ENCODE measurements around the gene VRK3. TPM values are rescaled to one million over a fixed set of nuclear protein-coding genes. Genes with fewer than 3 reads are reported as not detected.

VRK3 gene
- polyA plus RNA-seq, 2 of the 4 experiments (the other 2 are of a cell fraction), result 35.2 to 37.4 TPM

DNA sequence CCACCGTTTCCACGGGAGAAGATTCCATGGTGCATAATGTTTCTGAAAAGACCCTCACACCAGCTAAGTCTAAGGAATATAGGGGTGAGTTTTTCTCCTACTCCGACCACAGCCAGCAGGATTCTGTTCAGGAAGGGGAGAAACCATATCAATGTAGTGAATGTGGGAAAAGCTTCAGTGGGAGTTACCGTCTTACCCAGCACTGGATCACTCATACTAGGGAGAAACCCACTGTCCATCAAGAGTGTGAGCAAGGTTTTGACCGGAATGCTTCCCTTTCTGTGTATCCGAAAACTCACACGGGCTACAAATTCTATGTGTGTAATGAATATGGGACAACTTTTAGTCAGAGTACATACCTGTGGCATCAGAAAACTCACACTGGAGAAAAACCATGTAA, 19.8 kb upstream of the VRK3 start:
- CTCF ChIA-PET, result no interaction called here
- no peak overlapping the region for H3K4me3 ChIP-seq
- H3K4me1 ChIP-seq, result no peaks in the 10 kb centered on the region
- H3K27ac ChIP-seq, result no peak overlapping the region
- POLR2A ChIA-PET, result no interaction called here
- no peak for FAIRE-seq
- peaks cover 100% of the 10 kb centered on the region for H3K9me3 ChIP-seq
- no peak for DNase-seq (ENCODE audit: low read depth in 1 of 2, low spot score in 1 of 2)
- ATAC-seq, result no peak
- no peak overlapping the region for H3K4me2 ChIP-seq
- TF ChIP-seq NPAS2 (CRISPR knock-in tag; IDR thresholded peaks at IDR 0.05; ENCODE audit: borderline replicate concordance), result no peak
- TF ChIP-seq, protein P1, sequence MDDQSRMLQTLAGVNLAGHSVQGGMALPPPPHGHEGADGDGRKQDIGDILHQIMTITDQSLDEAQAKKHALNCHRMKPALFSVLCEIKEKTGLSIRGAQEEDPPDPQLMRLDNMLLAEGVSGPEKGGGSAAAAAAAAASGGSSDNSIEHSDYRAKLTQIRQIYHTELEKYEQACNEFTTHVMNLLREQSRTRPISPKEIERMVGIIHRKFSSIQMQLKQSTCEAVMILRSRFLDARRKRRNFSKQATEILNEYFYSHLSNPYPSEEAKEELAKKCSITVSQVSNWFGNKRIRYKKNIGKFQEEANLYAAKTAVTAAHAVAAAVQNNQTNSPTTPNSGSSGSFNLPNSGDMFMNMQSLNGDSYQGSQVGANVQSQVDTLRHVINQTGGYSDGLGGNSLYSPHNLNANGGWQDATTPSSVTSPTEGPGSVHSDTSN (IDR thresholded peaks at IDR 0.05), result no peak
- TF ChIP-seq PHF8 (IDR thresholded peaks at IDR 0.05; ENCODE audit: borderline replicate concordance, low read depth), result no peak
- no peak for TF ChIP-seq RARB (CRISPR knock-in tag; IDR thresholded peaks at IDR 0.05)
- no peak for TF ChIP-seq FOSB (CRISPR knock-in tag; IDR thresholded peaks at IDR 0.05)
- no peak for TF ChIP-seq ZC3H11A (IDR thresholded peaks at IDR 0.05)
- TF ChIP-seq, protein P2, sequence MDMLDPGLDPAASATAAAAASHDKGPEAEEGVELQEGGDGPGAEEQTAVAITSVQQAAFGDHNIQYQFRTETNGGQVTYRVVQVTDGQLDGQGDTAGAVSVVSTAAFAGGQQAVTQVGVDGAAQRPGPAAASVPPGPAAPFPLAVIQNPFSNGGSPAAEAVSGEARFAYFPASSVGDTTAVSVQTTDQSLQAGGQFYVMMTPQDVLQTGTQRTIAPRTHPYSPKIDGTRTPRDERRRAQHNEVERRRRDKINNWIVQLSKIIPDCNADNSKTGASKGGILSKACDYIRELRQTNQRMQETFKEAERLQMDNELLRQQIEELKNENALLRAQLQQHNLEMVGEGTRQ (IDR thresholded peaks at IDR 0.05), result no peak
- no peak for TF ChIP-seq NFE2L2 (conservative IDR thresholded peaks at IDR 0.05; ENCODE audit: low read length)
- TF ChIP-seq SREBF2 (IDR thresholded peaks at IDR 0.05), result no peak
- no peak for TF ChIP-seq CBX8 (IDR thresholded peaks at IDR 0.05)
- TF ChIP-seq JUNB (IDR thresholded peaks at IDR 0.05), result no peak
- TF ChIP-seq MAZ (IDR thresholded peaks at IDR 0.05; ENCODE audit: borderline replicate concordance, low read depth, low read length), result no peak
- TF ChIP-seq HOXB13 (CRISPR knock-in tag; IDR thresholded peaks at IDR 0.05; ENCODE audit: low read depth), result no peak
- no peak for TF ChIP-seq RAD21 (conservative IDR thresholded peaks at IDR 0.05 in 1 of 2, IDR thresholded peaks at IDR 0.05 in 1 of 2)
- no peak for TF ChIP-seq SMC3 (IDR thresholded peaks at IDR 0.05)
- no peak for TF ChIP-seq CHD2 (IDR thresholded peaks at IDR 0.05; ENCODE audit: low read length, partially characterized antibody)
- no peak for TF ChIP-seq EHF (CRISPR knock-in tag; IDR thresholded peaks at IDR 0.05)
- TF ChIP-seq, protein P3, sequence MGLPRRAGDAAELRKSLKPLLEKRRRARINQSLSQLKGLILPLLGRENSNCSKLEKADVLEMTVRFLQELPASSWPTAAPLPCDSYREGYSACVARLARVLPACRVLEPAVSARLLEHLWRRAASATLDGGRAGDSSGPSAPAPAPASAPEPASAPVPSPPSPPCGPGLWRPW (IDR thresholded peaks at IDR 0.05), result no peak
- WGBS (ENCODE audit: missing lambda C conversion rate), result 97% methylated on average over 7 of the region's 7 CpGs

DNA sequence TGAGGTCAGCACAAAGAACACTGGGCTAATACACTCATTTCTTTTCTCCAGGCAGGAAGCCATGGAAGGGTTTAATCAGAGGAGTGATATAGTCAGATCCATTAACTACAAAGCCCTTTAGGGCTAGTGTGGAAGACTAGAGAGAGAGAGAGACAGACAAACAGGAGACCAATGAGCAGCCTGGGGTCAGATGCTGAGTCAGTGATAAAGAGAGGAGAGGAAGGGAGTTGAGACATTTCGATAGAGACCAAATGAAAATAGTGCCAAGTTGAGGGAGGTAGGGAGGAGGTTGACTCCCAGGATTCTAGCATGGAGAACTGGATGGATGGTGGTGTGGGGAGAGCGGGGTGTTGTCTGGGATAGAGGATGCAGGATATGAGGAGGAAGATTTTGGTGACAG, 18.8 kb upstream of the VRK3 start:
- POLR2A ChIA-PET, result no interaction called here
- FAIRE-seq (no peak), DNase-seq (ENCODE audit: low read depth in 1 of 2, low spot score in 1 of 2) (no peak), ATAC-seq (no peak)
- CTCF ChIA-PET, result no interaction called here
- no peaks in the 10 kb centered on the region for H3K4me1 ChIP-seq
- H3K4me2 ChIP-seq, result no peak overlapping the region
- peaks cover 100% of the 10 kb centered on the region for H3K9me3 ChIP-seq
- TF ChIP-seq MAFK (IDR thresholded peaks at IDR 0.05; ENCODE audit: partially characterized antibody), result peak; percentile 69
- TF ChIP-seq JUNB (IDR thresholded peaks at IDR 0.05), result no peak
- H3K27ac ChIP-seq, result no peak overlapping the region
- 94% methylated on average over 2 of the region's 2 CpGs for WGBS (ENCODE audit: missing lambda C conversion rate)
- H3K4me3 ChIP-seq, result no peak overlapping the region

DNA sequence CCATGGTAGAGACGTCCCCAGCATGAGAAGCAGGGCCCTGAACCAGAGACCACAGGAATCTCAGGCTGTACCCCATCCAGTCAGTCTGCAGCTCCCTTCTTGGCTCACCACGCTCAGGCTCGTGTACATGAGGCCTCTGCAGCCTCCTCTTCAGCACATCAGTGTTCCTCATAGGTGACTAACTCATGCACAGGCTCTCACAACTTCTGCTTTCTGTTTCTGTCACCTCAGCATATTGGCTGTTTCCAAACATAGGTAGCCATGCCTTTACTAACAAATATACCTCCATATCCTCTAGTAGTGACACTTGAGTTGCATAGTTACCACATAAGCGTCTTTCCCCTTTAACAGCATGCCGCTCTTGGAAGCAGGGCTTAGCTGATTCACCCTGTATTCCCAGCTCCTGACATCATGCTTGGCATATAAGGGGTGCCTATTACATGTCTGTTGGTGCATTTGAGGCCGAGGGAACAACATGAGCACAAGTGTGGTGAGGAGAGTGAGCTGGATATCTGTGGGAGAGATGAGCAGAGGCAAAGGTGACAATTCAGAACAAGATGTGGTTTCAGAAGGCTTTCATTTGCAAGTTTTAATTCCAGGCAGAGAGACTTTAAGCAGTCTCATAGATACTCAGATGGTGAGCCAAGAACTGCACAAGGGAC, 17.3 kb upstream of the VRK3 start:
- TF ChIP-seq MAFK (IDR thresholded peaks at IDR 0.05; ENCODE audit: partially characterized antibody), result peak; percentile 87
- TF ChIP-seq ZNF302 (CRISPR knock-in tag; IDR thresholded peaks at IDR 0.05), result no peak
- Histone ChIP-seq H3K9me3 (peaks cover 96% of the 10 kb centered on the region), H3K4me2 (no peak overlapping the region), H3K27ac (no peak overlapping the region), H3K4me3 (no peak overlapping the region), H3K4me1 (no peaks in the 10 kb centered on the region)
- FAIRE-seq (no peak), DNase-seq (ENCODE audit: low read depth in 1 of 2, low spot score in 1 of 2) (no peak), ATAC-seq (no peak)
- ChIA-PET POLR2A (no interaction called here), CTCF (interaction anchor here (1.3 to 2.3 kb wide), 2 partner anchors 11 to 26 kb away, joined by 3 to 9 read pairs; no protein-coding TSS in a partner anchor)
- WGBS (ENCODE audit: missing lambda C conversion rate), result 92% methylated on average over 6 of the region's 6 CpGs
